Cardiac muscle cell (in vitro differentiated cells and primary cell): ENCODE results near the gene GPR150. TPM values are rescaled to one million over a fixed set of nuclear protein-coding genes. Genes with fewer than 3 reads are reported as not detected.

ENCODE experiments used
- DNase-seq, 2 donors: peaks; one replicate each; pipeline versions ENCODE4 v3.0.0 to v3.0.0-alpha.2; 2010 to 2017; ENCODE audit warnings: low read depth in 1 of 2, low spot score in 1 of 2
- H3K27ac ChIP-seq: fragments of 200-600 bp; sonication (generic); 2 replicates; pipeline ENCODE4 v1.5.1; 2016
- H3K27me3 ChIP-seq: fragments of 200-600 bp; sonication (generic); 2 replicates; pipeline ENCODE4 v1.6.0; 2016; ENCODE audit warnings: control low read depth
- H3K36me3 ChIP-seq: fragments of 200-600 bp; sonication (generic); 2 replicates; pipeline ENCODE4 v1.5.1; 2016; ENCODE audit warnings: control low read depth
- H3K4me1 ChIP-seq: fragments of 200-600 bp; sonication (generic); 2 replicates; pipeline ENCODE4 v1.8.1; 2017; ENCODE audit warnings: low read depth, mild to moderate bottlenecking, mixed run types
- H3K4me3 ChIP-seq: fragments of 200-600 bp; sonication (generic); 2 replicates; pipeline ENCODE4 v1.5.1; 2016; ENCODE audit warnings: mild to moderate bottlenecking
- H3K9me3 ChIP-seq: fragments of 200-600 bp; sonication (generic); 2 replicates; pipeline ENCODE4 v1.5.1; 2017; ENCODE audit warnings: low read depth, mild to moderate bottlenecking, control low read depth
- polyA plus RNA-seq: library from polyadenylated mRNA; unstranded; fragments of >200 nt; fragmentation: Nextera tagmentation; extraction: Ambion mirVana; gene quantifications from 2 replicates; pipeline ENCODE4 v1.2.1, GENCODE V29; 2016
- total RNA-seq: library from RNA; depleted of rRNA; stranded (reverse); fragments of >200 nt; gene quantifications from 2 replicates; pipeline ENCODE4 v1.2.3, GENCODE V29; 2016
- TF ChIP-seq, protein P1 (sequence below): IDR thresholded peaks from 2 replicates; pipeline ENCODE4 v1.5.1; 2012; ENCODE audit warnings: low read depth, mild to moderate bottlenecking, low read length

GPR150 gene
- total RNA-seq (0.07 and 0.57 TPM in 2 replicates), polyA plus RNA-seq (0.35 and 0.39 TPM in 2 replicates)

DNA sequence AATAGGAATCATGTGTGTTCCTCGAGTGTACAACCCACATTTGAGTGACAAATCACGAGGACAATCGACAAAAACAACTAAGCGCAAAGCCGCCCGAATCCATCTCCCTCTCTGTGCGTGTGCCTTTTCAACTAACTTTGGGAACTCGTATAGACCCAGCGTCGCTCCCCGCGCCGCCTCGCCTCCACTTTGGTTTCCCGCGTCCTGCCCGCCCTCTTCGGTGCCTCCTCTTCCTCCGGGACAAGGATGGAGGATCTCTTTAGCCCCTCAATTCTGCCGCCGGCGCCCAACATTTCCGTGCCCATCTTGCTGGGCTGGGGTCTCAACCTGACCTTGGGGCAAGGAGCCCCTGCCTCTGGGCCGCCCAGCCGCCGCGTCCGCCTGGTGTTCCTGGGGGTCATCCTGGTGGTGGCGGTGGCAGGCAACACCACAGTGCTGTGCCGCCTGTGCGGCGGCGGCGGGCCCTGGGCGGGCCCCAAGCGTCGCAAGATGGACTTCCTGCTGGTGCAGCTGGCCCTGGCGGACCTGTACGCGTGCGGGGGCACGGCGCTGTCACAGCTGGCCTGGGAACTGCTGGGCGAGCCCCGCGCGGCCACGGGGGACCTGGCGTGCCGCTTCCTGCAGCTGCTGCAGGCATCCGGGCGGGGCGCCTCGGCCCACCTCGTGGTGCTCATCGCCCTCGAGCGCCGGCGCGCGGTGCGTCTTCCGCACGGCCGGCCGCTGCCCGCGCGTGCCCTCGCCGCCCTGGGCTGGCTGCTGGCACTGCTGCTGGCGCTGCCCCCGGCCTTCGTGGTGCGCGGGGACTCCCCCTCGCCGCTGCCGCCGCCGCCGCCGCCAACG is at the start of gene GPR150:
Gene GPR150 (plus strand): TSS at position 58 of the 840 bp plus-strand sequence. CDS start 189 bp downstream, at position 247.
- H3K27me3 ChIP-seq, result peaks cover 66% of the 10 kb centered on the region

DNA sequence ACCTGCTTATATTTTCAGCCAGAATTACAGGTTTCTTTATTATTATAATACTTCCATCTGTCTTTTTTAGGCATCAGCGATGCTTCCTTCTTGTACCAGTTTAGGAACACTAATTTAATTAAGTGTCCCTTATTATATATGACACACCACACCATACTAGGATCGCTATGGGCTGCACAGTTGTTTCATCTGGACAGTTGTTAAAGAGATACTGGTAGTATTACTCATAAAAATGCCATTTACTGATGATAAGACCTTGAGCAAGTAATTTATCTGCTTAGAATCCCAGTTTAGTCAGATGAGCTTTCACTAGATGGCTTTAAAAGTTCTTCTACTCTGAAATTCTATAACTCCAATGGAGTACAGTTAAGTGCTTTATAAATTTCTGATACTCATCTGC is 47.9 kb upstream of the GPR150 start:
- peaks cover 2% of the 10 kb centered on the region for H3K9me3 ChIP-seq
- no peak overlapping the region for H3K4me3 ChIP-seq
- no peaks in the 10 kb centered on the region for H3K4me1 ChIP-seq
- peaks cover 11% of the 10 kb centered on the region for H3K36me3 ChIP-seq
- TF ChIP-seq, protein P1, sequence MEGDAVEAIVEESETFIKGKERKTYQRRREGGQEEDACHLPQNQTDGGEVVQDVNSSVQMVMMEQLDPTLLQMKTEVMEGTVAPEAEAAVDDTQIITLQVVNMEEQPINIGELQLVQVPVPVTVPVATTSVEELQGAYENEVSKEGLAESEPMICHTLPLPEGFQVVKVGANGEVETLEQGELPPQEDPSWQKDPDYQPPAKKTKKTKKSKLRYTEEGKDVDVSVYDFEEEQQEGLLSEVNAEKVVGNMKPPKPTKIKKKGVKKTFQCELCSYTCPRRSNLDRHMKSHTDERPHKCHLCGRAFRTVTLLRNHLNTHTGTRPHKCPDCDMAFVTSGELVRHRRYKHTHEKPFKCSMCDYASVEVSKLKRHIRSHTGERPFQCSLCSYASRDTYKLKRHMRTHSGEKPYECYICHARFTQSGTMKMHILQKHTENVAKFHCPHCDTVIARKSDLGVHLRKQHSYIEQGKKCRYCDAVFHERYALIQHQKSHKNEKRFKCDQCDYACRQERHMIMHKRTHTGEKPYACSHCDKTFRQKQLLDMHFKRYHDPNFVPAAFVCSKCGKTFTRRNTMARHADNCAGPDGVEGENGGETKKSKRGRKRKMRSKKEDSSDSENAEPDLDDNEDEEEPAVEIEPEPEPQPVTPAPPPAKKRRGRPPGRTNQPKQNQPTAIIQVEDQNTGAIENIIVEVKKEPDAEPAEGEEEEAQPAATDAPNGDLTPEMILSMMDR, result no peak
- H3K27me3 ChIP-seq, result no peaks in the 10 kb centered on the region
- no peak overlapping the region for H3K27ac ChIP-seq
- no peak for DNase-seq

More for the DNA sequence above, at the start of gene GPR150:
- Histone ChIP-seq H3K27ac (no peak within 1 kb of the TSS), H3K36me3 (no peaks in the 10 kb centered on the region), H3K9me3 (no peaks in the 10 kb centered on the region), H3K4me1 (no peaks in the 10 kb centered on the region), H3K4me3 (peak within 1 kb of the TSS; percentile 53)
- peak; percentile 61 to 65 for DNase-seq
- TF ChIP-seq, protein P1, result no peak

DNA sequence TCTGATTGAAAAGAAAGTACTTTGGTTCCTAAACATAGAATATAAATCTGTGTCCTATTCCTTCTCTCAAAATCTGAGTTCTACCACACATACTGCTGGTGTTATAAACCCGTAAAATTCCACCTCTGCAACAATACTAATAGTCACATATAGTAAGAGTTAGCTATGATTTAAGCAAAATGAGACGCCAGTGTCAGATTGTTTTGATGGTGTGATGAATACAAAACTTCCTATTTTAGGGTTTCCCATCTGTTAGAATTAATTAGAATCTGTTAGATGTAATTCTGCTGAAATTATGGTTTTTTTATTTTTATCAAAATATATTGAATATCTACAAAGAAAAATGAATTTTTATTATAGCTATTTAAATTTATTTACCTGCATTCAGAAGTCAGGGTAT is 38.3 kb upstream of the GPR150 start:
- Histone ChIP-seq H3K27ac (no peak overlapping the region), H3K9me3 (no peaks in the 10 kb centered on the region), H3K4me3 (no peak overlapping the region), H3K36me3 (no peaks in the 10 kb centered on the region), H3K4me1 (no peaks in the 10 kb centered on the region), H3K27me3 (no peaks in the 10 kb centered on the region)
- TF ChIP-seq, protein P1, result no peak
- no peak for DNase-seq

DNA sequence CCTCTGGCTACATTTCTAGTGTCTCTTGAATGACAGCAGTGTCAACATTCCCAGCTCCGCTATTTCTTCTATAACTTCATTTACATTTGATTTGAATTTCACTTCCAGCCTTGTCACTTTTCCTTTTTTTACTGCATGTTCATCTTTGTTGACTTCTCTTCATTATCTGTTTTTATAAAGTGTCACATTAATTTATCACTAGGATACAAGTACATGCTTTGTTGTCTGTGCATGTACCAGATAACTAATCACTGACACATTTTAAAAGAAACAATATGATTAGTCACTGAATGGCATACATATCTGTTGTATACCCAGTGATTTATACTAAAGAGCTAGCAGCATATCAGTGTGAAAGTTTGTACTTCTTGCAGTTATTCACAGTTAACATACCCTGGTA is 35.9 kb upstream of the GPR150 start:
- no peak for DNase-seq
- H3K36me3 ChIP-seq, result no peaks in the 10 kb centered on the region
- TF ChIP-seq, protein P1, result no peak
- H3K4me3 ChIP-seq, result no peak overlapping the region
- H3K9me3 ChIP-seq, result no peaks in the 10 kb centered on the region
- no peaks in the 10 kb centered on the region for H3K4me1 ChIP-seq
- H3K27me3 ChIP-seq, result no peaks in the 10 kb centered on the region
- H3K27ac ChIP-seq, result no peak overlapping the region

DNA sequence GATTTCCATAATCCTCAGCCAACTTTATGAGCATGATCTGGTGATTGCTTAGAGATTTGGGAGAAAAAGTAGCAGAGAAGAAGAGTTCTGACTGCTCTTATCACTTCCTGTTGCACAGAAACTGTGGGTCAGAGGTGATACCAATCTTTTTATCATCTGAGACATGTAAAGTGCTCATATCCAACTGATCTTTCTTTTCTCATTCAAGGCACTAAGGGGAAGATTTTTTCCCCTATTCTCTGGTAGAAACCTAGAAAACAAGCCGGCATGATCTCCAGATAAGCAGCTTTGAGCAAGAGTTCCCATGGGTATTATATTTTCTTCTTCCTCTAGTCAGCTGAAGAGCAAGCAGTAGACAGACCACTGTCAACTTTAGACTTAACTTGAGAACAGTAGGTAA is 29.0 kb upstream of the GPR150 start:
- Histone ChIP-seq H3K27ac (no peak overlapping the region), H3K9me3 (no peaks in the 10 kb centered on the region), H3K36me3 (peaks cover 9% of the 10 kb centered on the region), H3K4me3 (no peak overlapping the region), H3K27me3 (no peaks in the 10 kb centered on the region), H3K4me1 (peaks cover 2% of the 10 kb centered on the region)
- DNase-seq, result no peak
- TF ChIP-seq, protein P1, result no peak
